RKO (cell line): Measurements from ENCODE around the gene EMC10.

Experiments
- DNase-seq: peaks from one replicate; pipeline ENCODE4 v3.0.0-alpha.2; 2016; ENCODE audit warnings: low spot score

The EMC10 gene

DNA sequence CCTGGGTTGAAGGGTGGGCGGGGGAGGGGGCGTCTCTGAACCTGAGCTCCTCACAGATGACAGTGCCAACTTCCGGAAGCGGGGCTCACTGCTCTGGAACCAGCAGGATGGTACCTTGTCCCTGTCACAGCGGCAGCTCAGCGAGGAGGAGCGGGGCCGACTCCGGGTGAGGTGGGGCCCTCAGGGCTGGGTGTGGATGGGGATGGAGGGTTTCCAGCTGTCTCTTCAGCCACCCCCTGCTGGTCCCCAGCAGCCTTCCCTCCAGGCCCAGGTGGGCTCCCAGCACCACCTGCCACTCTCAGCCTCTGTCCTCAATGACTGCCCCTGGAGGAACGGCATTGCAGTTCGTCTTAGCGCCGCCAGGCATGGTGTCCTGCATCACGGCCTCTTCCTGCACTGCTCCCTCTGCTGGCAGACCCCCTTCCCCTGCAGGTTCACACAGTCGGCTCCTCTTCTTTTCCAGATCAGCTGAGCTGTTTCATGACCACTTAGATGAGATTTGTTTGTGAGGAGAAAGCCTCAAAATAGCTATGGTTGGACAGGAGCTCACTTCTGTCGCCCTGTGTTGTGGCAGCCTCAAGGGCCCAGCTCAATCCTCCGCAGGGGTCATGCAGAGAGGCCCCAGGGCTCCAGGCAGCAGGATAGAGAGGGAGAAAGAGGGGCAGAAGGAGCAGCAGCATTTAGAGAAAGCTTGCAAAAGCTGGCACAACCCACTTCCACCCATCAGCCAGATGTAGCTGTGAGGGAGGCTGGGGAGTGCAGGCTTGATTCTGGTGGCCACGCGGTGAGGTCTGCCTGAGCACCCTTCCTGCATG lies 2.8 kb downstream of the EMC10 start:
- DNase-seq, result peak; percentile 54

DNA sequence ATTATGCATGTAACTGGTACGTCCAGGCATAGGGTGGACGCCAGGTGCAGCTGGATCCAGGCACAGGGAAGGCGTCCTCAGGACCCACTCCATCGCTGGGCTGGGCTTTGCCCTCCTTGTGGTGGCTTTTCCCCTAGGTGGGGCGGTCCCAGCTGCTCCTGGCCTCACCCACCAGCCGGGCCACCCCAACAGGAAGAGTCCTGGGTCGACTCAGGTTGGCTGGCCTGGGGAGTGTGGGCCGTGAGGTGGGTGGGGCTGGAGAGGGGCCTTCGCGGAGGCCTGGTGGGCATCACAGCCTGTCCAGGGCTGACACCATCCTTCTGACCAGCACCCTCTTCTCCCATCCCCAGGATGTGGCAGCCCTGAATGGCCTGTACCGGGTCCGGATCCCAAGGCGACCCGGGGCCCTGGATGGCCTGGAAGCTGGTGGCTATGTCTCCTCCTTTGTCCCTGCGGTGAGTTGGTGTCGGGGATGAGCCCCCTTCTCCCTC lies 3.5 kb downstream of the EMC10 start:
- DNase-seq, result no peak

DNA sequence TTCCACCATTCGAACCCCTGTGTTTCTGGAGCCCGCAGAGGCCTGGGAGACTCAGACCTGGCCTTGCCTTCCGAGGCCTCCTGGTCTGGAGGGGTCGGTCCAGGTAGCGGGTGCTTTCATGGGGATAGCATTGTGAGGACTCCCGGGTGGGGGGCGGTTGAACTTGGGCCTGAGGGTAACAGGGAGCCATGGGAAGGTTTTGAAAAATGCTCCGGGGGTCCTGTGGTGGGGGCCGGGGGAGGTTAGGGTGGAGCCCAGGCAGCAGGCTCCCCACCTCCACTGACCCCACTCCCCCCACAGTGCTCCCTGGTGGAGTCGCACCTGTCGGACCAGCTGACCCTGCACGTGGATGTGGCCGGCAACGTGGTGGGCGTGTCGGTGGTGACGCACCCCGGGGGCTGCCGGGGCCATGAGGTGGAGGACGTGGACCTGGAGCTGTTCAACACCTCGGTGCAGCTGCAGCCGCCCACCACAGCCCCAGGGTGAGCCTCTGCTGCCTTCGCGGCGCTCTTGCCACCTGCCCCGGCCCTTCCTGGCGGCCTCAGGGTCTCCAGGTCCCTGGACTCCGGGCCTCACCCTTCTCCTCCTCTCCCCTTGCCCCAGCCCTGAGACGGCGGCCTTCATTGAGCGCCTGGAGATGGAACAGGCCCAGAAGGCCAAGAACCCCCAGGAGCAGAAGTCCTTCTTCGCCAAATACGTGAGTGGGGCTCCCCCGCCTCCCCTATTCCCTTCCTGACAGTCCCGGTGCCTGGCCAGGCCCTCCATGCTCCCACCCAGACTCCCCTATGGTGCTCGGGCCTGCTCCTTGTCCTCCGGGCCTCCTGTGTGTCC lies 4.2 kb downstream of the EMC10 start:
- no peak for DNase-seq

DNA sequence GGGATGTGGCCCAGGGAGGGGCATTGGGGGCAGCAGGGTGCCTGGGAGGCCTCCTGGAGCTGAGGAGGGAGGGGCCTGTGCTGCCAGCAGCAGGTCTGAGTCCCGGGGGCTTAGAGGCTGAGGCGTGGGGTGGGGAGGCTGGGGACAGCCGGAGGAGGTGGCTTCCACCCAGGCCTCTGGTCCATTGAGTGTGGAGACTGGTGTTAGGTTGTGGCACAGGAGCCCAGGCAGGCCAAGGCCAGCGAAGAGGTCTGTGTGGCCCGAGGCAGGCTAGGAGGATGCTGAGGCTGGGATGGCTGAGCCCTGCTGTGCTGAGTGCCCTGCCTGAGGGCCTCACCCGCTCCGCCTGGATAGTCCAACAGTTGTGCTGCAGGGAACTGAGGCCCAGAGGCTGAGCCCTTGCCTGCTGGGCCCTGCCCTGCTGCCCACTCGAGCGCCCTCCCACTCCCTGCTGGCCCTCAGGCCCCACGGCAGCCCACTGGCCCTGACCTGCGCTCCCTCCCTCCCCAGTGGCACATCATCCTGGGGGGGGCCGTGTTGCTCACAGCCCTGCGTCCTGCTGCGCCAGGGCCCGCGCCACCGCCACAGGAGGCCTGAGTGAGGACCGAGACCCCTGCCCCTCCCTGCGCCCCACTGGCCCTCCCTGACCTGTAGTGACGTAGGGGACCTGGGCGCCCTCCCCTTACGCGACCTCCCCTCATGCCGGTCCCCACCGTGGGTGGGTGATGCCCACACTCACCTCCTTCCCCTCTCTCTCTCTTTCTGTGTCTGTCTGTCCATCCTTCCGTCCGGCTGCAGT lies 5.2 kb downstream of the EMC10 start:
- no peak for DNase-seq

DNA sequence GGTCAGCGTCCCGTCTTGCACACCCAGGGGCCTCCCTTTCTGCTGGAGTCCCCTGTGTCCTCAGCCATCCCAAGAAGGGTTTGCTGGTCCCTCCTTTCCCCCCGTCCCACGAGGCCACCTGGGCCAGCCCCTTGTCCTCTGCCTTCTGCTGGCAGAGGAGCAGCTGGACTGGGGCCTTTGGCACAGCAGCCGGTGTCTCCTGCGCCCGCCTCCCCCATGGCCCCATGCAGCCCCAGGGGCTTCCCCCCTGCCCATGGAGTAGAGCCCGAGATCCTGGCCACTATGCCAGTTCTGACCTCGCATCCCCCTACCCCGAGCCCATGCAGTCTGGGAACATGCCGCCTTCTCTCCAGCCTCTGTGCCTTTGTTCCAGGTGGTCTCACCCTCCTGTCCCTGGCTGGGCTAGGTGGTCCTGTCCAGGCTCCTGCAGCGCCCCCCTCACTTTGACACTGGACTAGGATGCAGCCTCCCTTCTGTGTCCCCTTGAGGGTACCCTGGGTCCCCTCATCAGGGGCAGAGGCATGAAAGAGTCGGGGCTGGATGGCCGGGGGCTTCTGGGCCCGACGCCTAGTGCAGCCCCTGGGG lies 6.1 kb downstream of the EMC10 start:
- no peak for DNase-seq

- DNase-seq, result no peak
These were observed 6.6 kb downstream of the EMC10 start for GRCh38 chr19:50482916-50483315.

DNA sequence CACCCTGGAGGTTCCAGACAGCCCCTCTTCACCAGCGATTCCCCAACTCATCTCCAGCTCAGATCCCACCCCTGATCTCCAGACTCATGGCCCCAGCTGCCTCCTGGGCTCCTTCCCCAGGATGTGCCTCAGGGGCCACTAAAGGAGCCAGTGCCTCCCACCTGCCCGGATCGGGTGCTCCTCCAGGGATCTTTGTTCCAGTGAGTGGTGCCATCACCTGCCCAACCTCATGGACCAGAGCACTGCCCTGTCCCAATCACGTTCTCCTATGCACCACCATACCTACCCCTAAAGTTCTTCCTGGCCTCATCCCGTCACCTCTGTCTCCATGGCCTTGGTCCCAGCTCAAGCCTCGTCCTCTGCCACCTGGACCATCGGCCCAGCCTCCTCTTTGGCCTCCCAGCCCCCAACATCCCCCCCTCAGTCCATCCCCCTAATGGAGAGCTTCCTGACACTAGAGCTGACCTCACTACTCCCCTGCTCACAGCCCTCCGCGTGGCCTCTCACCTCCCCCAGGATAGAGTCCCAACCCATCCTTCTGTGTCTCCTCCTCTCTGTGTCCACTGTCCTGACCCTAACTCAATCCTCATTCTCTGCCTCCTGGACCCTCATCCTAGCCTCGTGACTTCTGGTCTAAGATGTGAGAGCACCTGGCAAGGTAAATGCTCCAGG lies 9.1 kb downstream of the EMC10 start:
- DNase-seq, result no peak

GRCh38 chr19:50486823-50487515 lies 10.7 kb downstream of the EMC10 start:
- DNase-seq, result peak; percentile 77

DNA sequence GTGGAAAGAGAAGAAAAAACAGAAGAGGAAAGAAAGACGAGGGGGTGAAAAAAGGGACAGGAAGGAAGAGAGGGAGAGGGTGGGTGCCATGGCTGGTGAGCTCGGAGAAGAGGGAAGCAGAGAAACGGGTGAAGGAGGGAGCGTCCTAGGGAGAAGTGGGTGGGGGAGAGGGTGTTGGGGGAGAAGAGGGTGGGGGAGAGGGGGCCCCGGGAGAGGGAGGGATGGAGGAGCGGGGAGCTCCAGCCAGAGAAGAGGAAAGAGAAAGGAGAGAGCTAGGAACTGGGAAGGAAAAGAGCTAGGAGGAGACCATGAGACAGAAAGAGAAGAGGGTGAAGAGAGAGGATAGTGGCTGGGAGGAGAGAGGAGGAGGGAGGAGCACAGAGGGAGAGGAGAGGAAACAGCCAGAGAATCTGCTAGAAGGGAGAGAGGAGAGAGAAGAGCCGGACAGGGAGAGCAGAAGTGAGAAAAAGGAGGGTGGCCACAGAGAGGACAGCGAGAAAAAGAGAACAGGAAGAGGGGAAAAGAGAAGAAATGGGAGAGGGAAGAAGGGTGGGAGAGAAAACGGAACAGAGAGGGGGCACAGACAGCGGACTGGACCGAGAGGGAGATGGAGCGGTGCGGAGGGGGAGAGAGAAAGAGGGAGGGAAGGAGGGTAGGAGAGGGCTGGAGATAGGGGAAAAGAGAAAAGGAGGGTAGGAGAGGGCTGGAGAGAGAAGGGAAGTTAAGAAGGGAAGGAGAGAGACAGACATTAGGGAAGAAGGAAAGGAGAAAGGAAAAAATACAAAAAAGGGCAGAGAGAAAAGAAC lies 12.3 kb downstream of the EMC10 start:
- DNase-seq, result no peak

GRCh38 chr19:50489461-50490011 lies 13.2 kb downstream of the EMC10 start:
- DNase-seq, result no peak

- DNase-seq, result no peak
These were observed 14.1 kb downstream of the EMC10 start for GRCh38 chr19:50490411-50490811.

- no peak for DNase-seq
These were observed 14.7 kb downstream of the EMC10 start for GRCh38 chr19:50490991-50491472.

DNA sequence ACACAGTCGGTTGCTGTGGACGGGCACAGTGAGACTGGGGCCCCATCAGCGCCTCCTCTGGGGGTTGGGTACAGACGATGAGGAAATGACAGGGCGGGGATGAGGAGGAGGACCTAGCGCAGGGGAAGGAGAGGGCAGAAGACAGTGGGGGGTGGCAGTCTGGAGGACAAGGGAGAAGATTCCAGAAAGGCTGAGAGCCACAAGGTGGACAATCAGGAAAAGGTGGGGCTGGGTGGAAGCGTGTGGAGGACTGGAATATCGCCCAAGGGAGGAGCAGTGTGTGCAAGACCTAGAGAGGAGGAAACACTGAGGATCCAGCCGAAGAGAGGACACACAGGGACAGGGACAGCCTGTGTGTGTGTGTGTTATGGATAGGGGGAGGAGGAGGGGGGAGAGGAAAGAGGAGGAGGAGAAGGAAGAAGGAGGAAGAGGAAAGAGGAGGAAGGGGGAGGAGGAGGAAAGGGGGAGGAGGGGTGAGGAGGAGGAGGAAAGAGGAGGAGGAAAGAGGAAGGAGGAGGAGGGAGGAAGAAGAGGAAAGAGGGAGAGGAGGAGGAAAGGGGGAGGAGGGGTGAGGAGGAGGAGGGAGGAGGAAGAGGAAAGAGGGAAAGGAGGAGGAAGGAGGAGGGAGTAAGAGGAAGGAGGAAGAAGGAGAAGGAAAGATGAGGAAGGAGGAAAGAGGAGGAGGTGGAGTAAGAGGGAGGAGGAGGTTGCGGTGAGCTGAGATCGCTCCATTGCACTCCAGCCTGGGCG lies 16.2 kb downstream of the EMC10 start:
- no peak for DNase-seq

GRCh38 chr19:50493171-50493570 lies 16.9 kb downstream of the EMC10 start:
- DNase-seq, result no peak

- no peak for DNase-seq
These were observed 18.1 kb downstream of the EMC10 start for GRCh38 chr19:50494186-50495019.

- DNase-seq, result no peak
These were observed 18.8 kb downstream of the EMC10 start for GRCh38 chr19:50495020-50495531.
